SW 1271 (cell line): ENCODE measurements around the gene NDUFB2.
"Not testable (repeated sequence)": the region's sequence is repeated elsewhere in the genome, so short reads cannot be mapped to it uniquely, and the experiment has no call there.

Source experiments
- DNase-seq, 2 experiments: peaks; one replicate each; lab custom pipeline; 2025; lab: John Stamatoyannopoulos, UW

The NDUFB2 gene

GRCh38 chr7:140689199-140690152 is 7.0 kb upstream of the NDUFB2 start:
- no peak for DNase-seq

- DNase-seq: no peak
Measured at GRCh38 chr7:140691376-140692045, 5.0 kb upstream of the NDUFB2 start.

- DNase-seq: not testable (repeated sequence)
Measured at GRCh38 chr7:140693849-140694248, 2.7 kb upstream of the NDUFB2 start.

- DNase-seq: no peak
Measured at GRCh38 chr7:140694592-140694991, 1.9 kb upstream of the NDUFB2 start.

- DNase-seq: no peak
Measured at GRCh38 chr7:140695381-140695780, 1.1 kb upstream of the NDUFB2 start.

GRCh38 chr7:140696024-140696679 is 356 bp upstream of the NDUFB2 start:
- peak in 1 of 2 experiments; percentile 69 for DNase-seq

- no peak for DNase-seq
Measured at GRCh38 chr7:140697447-140698143, 1.1 kb downstream of the NDUFB2 start.

GRCh38 chr7:140698477-140698876 is 2.0 kb downstream of the NDUFB2 start:
- DNase-seq: no peak

- DNase-seq: no peak
Measured at GRCh38 chr7:140702774-140703173, 6.3 kb downstream of the NDUFB2 start.

- DNase-seq: no peak
Measured at GRCh38 chr7:140704205-140704604, 7.7 kb downstream of the NDUFB2 start.

GRCh38 chr7:140707132-140707531 is 10.6 kb downstream of the NDUFB2 start:
- no peak for DNase-seq

GRCh38 chr7:140708764-140709163 is 12.3 kb downstream of the NDUFB2 start:
- DNase-seq: not testable (repeated sequence)

GRCh38 chr7:140712392-140712791 is 15.9 kb downstream of the NDUFB2 start:
- DNase-seq: not testable (repeated sequence)

GRCh38 chr7:140714331-140715040 is 18.0 kb downstream of the NDUFB2 start:
- DNase-seq: no peak

GRCh38 chr7:140719721-140720120 is 23.2 kb downstream of the NDUFB2 start:
- DNase-seq: no peak

- no peak for DNase-seq
Measured at GRCh38 chr7:140722254-140722653, 25.7 kb downstream of the NDUFB2 start.

GRCh38 chr7:140723006-140723405 is 26.5 kb downstream of the NDUFB2 start:
- DNase-seq: no peak

GRCh38 chr7:140723574-140723973 is 27.1 kb downstream of the NDUFB2 start:
- DNase-seq: no peak

GRCh38 chr7:140724706-140725105 is 28.2 kb downstream of the NDUFB2 start:
- no peak for DNase-seq

- peak in 1 of 2 experiments; percentile 22 for DNase-seq
Measured at GRCh38 chr7:140726281-140726680, 29.8 kb downstream of the NDUFB2 start.

GRCh38 chr7:140732416-140732815 is 35.9 kb downstream of the NDUFB2 start:
- no peak for DNase-seq
